Muscle of leg (tissue), 11 donors: Measurements from ENCODE around the gene PXYLP1. TPM values are rescaled to one million over a fixed set of nuclear protein-coding genes. Genes with fewer than 3 reads are reported as not detected.
A peak's percentile ranks its signal among the peaks of the same experiment; 100 is the strongest.

Source experiments
- DNase-seq: peaks from one replicate; pipeline ENCODE4 v3.0.0; 2013
- H3K27ac ChIP-seq: one replicate; pipeline ENCODE4 v1.5.1; 2013; ENCODE audit warnings: mild to moderate bottlenecking, low read length, control low read depth
- H3K27me3 ChIP-seq: one replicate; pipeline ENCODE4 v1.6.1; 2013; ENCODE audit warnings: low read length; ENCODE audit not compliant: control insufficient read depth, insufficient read depth
- H3K36me3 ChIP-seq: one replicate; pipeline ENCODE4 v1.6.1; 2013; ENCODE audit warnings: low read length; ENCODE audit not compliant: control insufficient read depth, insufficient read depth
- H3K4me1 ChIP-seq: one replicate; pipeline ENCODE4 v1.6.1; 2013; ENCODE audit warnings: low read length; ENCODE audit not compliant: control insufficient read depth, insufficient read depth
- H3K4me3 ChIP-seq: one replicate; pipeline ENCODE4 v1.5.1; 2013; ENCODE audit warnings: low read length, control low read depth
- H3K9me3 ChIP-seq: replicated peaks from 2 replicates; pipeline ENCODE4 v1.6.1; 2013; ENCODE audit warnings: low read depth, low read length; ENCODE audit not compliant: control insufficient read depth
- WGBS: methylation state at CpG from one replicate; pipeline ENCODE4 v1.1.5; 2013; ENCODE audit warnings: missing lambda C conversion rate; ENCODE audit not compliant: insufficient coverage; 5-methylcytosine and 5-hydroxymethylcytosine counted together
- polyA plus RNA-seq, 8 donors: library from polyadenylated mRNA; unstranded; fragments of 120-200 nt; gene quantifications; one replicate each; pipeline versions ENCODE4 v1.2.1 to v1.2.3, GENCODE V29; 2013; ENCODE audit warnings: inconsistent platforms in 1 of 8, low replicate concordance in 1 of 8; ENCODE audit not compliant: insufficient read length in 8 of 8, insufficient read depth in 1 of 8
- total RNA-seq: library from RNA; stranded (reverse); fragments of 120-200 nt; gene quantifications from one replicate; pipeline ENCODE4 v1.2.4, GENCODE V29; 2013

Gene PXYLP1
- total and polyA plus RNA-seq, 9 donors: 12.8 to 21.8 (median 18.3) TPM

DNA sequence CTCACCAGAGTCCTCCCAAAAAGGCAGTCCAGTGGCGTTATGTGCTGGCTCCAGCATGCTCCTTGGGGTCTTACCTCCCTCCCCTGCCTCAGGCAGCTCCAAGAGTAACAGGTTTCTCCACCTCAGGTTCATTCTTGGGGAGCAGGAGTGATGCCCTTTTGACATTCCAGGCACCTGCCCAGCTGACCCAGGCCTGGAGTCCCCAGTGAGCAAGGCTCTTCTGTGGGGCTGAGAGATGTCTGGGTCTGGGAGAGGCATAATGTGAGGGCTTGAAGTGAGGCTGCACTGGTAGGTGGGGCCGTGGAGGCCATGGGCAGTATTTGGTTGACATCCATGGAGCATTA is 15.3 kb downstream of the PXYLP1 start:
- H3K27me3 ChIP-seq: no peaks in the 10 kb centered on the region
- H3K4me3 ChIP-seq: no peak overlapping the region
- no peaks in the 10 kb centered on the region for H3K9me3 ChIP-seq
- no peak overlapping the region for H3K27ac ChIP-seq
- H3K36me3 ChIP-seq: no peaks in the 10 kb centered on the region
- no peak for DNase-seq
- peaks cover 11% of the 10 kb centered on the region for H3K4me1 ChIP-seq
- 100% methylated on average over 1 of the region's 2 CpGs for WGBS

DNA sequence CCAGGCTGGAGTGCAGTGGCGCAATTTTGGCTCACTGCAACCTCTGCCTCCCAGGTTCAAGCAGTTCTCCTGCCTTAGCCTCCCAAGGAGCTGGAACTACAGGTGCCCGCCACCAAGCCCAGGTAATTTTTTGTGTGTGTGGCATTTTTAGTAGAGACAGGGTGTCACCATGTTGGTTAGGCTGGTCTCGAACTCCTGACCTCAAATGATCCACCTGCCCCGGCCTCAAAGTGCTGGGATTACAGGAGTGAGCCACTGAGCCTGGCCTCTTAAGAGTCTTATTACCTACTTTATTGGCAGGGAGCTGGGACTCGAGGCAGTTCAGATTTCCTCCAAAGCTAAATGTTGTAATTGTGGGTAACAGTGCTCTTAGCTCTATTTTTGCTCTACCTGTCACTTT is 16.4 kb downstream of the PXYLP1 start:
- H3K4me3 ChIP-seq: no peak overlapping the region
- H3K27ac ChIP-seq: no peak overlapping the region
- WGBS: 100% methylated on average over 1 of the region's 5 CpGs
- no peak for DNase-seq
- no peaks in the 10 kb centered on the region for H3K36me3 ChIP-seq
- no peaks in the 10 kb centered on the region for H3K27me3 ChIP-seq
- peaks cover 6% of the 10 kb centered on the region for H3K4me1 ChIP-seq
- no peaks in the 10 kb centered on the region for H3K9me3 ChIP-seq

DNA sequence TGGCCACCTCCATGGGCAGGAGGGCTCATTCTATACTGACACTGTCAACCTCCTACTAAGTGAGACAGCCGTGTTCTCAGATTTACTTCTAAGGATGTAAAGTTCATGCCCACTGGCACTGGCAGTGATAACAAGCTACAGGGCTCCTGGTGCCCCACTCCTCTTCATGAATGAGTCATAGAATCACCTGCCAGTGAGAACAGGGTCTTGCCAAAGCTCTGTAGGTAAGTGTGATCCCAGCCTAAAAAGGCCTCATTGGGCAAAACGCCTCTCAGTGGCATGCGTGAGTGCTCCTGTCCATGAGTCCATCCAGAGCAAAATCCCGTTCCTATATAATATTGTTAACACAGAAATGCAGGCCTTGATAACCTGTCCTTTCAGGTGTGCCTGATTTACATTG is 17.4 kb downstream of the PXYLP1 start:
- no peak for DNase-seq
- 90% methylated on average over 4 of the region's 4 CpGs for WGBS
- H3K9me3 ChIP-seq: no peaks in the 10 kb centered on the region
- H3K4me3 ChIP-seq: no peak overlapping the region
- no peak overlapping the region for H3K27ac ChIP-seq
- H3K27me3 ChIP-seq: no peaks in the 10 kb centered on the region
- H3K4me1 ChIP-seq: peaks cover 4% of the 10 kb centered on the region
- no peaks in the 10 kb centered on the region for H3K36me3 ChIP-seq

DNA sequence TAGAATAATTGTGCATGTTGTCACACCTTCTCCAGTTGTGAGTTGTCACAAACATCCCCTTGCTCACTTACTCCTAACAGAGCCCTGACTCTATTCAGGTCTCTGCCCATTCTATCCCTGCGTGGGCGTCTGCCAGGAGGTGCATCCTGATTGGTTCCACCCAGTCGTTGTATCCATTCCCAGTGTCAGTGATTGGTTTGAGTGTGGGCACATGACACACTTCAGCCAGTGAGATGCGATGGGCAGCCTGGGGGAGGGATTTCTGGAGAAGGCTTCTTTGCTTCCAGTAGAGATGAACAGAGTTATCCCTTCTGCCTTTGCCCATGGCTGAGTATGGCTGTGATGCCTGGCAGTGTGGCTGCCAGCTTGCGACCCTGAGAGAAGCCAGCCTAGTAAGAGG is 18.7 kb downstream of the PXYLP1 start:
- WGBS: 100% methylated on average over 3 of the region's 5 CpGs
- Histone ChIP-seq H3K36me3 (no peaks in the 10 kb centered on the region), H3K4me1 (peaks cover 6% of the 10 kb centered on the region), H3K27me3 (no peaks in the 10 kb centered on the region), H3K9me3 (no peaks in the 10 kb centered on the region), H3K4me3 (no peak overlapping the region), H3K27ac (no peak overlapping the region)
- DNase-seq: no peak

DNA sequence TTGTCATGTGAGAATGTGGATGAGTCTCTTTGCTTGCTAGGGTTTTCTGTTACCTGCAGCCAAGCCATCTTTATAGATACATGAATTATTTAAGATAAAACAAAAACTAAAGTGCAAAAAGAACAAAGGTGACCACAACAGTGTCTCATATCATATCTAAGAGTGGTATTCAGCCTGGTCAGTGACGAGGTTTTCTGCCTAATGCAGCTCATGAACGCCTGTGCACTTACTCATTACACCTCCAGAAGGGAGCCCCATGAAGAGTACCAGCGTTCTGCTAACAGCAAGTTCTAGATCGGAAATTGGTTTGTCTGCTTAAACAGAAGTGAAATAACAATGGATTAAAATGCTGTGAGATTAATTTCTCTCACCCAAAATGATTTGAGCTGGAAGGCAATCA is 19.2 kb downstream of the PXYLP1 start:
- no peak for DNase-seq
- H3K27ac ChIP-seq: no peak overlapping the region
- H3K9me3 ChIP-seq: no peaks in the 10 kb centered on the region
- peaks cover 11% of the 10 kb centered on the region for H3K4me1 ChIP-seq
- H3K27me3 ChIP-seq: no peaks in the 10 kb centered on the region
- H3K4me3 ChIP-seq: no peak overlapping the region
- H3K36me3 ChIP-seq: no peaks in the 10 kb centered on the region
- no CpG with 5 or more reads among the region's 4 CpGs for WGBS

DNA sequence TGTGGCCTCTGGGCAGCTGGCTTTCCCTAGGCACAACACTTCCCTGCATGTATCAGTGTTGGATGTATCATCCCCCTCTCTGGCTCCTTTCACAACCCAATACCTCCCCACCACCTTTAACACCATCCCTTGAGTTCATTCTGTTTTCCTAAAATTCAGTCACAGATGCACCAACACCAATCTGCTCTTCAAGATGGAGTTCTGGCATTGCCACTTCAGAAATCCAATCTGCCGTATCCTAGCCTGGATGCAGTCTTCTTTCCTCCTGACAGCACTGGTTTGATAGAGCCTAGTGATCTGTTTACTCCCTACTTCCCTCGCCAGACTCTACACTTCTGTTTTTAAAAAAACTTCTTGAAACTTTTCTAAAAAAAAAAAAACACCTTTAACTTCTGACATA is 21.7 kb downstream of the PXYLP1 start:
- H3K9me3 ChIP-seq: no peaks in the 10 kb centered on the region
- H3K27me3 ChIP-seq: no peaks in the 10 kb centered on the region
- H3K4me3 ChIP-seq: no peak overlapping the region
- H3K4me1 ChIP-seq: peaks cover 19% of the 10 kb centered on the region
- no peak overlapping the region for H3K27ac ChIP-seq
- H3K36me3 ChIP-seq: no peaks in the 10 kb centered on the region
- 67% methylated on average over 1 of the region's 2 CpGs for WGBS
- no peak for DNase-seq

DNA sequence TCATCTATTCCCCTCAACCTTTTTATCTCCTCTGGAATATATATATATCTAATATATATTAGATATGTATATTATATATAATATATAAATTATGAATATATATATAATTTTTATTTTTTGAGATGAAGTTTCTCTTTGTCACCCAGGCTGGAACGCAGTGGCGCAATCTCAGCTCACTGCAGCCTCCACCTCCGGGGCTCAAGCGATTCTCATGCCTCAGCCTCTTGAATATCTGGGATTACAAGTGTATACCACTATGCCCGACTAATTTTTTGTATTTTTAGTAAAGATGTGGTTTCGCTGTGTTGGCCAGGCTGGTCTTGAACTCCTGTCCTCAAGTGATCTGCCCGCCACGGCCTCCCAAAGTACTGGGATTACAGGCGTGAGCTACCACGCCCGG is 22.2 kb downstream of the PXYLP1 start:
- Histone ChIP-seq H3K9me3 (no peaks in the 10 kb centered on the region), H3K4me1 (peaks cover 19% of the 10 kb centered on the region)
- 96% methylated on average over 8 of the region's 11 CpGs for WGBS

DNA sequence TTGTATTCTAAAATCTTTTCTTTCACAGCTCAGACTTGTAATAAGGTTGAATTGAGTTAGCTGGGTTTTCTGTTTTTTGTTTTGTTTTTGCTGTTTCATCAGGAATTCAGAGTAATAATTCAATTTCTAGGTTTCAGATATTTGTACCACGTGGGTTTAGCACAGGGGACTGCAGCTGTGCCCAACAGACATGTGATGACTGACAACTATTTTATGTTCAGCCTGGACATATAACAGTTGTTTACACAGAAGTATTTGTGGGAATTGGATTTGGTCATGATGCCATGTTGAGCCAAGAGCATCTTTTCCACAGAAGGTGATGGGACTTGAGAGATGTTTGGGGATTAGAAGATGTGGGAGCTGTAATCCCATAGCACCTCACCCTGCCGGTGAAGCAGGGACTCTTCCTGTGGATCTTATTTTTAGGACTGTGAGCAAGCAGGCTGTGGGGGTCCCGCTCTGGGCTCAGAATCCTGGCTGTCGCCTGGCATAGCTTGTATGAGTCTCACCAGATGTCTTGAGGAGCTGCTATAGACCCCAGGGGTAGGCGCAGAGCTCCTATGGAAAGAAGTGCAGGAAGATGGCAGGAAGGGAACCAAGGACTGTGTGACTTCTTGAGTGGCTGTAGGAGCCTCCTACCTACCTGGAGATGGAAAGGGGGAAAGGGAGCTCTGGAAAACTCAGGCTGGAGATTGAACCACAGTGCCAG is 23.7 kb downstream of the PXYLP1 start:
- Histone ChIP-seq H3K27ac (peak overlapping the region; percentile 84), H3K4me1 (peaks cover 19% of the 10 kb centered on the region), H3K27me3 (no peaks in the 10 kb centered on the region), H3K9me3 (no peaks in the 10 kb centered on the region), H3K36me3 (peaks cover 2% of the 10 kb centered on the region), H3K4me3 (no peak overlapping the region)
- peak; percentile 67 for DNase-seq
- WGBS: 78% methylated on average over 2 of the region's 5 CpGs

More for the DNA sequence above, 22.2 kb downstream of the PXYLP1 start:
- H3K27me3 ChIP-seq: no peaks in the 10 kb centered on the region
- H3K4me3 ChIP-seq: no peak overlapping the region
- no peak for DNase-seq
- no peak overlapping the region for H3K27ac ChIP-seq
- no peaks in the 10 kb centered on the region for H3K36me3 ChIP-seq

DNA sequence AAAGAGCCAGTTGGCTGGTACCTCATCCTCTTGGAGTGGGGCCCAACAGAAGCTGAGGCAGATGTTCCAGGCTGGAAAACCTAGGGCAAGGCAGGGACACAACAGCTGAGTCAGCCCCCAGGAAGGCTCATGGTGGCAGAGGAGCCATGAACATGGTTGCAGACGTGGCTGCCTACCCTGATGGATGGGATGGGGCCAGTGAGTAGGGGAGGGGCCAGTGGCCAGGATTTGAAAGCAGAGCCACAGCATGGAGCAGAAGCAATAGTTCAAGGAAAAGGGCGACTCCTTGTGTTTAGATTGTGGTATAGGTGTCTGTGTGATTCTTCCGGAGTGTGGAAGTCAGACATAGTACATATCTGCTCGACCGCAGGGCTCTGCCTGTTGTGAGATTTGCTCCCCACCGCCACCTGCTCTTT is 24.2 kb downstream of the PXYLP1 start:
- Histone ChIP-seq H3K4me3 (no peak overlapping the region), H3K27me3 (no peaks in the 10 kb centered on the region), H3K27ac (peak overlapping the region; percentile 84), H3K36me3 (peaks cover 7% of the 10 kb centered on the region), H3K9me3 (no peaks in the 10 kb centered on the region), H3K4me1 (peaks cover 19% of the 10 kb centered on the region)
- WGBS: 82% methylated on average over 2 of the region's 6 CpGs
- peak; percentile 69 for DNase-seq

DNA sequence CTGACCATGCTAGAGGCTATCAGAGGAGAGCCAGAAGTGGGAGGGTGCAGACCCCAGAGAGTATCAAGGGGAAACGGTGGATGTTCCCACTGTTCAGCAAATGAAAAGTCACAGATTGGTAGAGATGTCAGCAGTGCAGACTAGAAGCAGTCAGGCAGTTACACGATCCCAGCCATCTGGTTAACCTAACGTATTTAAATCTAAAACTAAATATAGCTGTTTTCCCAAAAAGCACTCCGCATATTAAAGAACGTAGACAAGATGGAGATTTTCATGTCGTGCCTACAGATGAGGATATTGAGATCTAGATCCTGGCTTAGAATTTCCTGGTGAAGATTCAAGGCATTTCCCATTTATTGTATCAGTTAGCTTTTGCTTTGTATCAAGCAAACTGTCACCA is 25.2 kb downstream of the PXYLP1 start:
- Histone ChIP-seq H3K4me1 (peaks cover 21% of the 10 kb centered on the region), H3K27me3 (no peaks in the 10 kb centered on the region), H3K9me3 (no peaks in the 10 kb centered on the region), H3K27ac (no peak overlapping the region), H3K36me3 (peaks cover 10% of the 10 kb centered on the region), H3K4me3 (no peak overlapping the region)
- DNase-seq: no peak
- 50% methylated on average over 2 of the region's 6 CpGs for WGBS

DNA sequence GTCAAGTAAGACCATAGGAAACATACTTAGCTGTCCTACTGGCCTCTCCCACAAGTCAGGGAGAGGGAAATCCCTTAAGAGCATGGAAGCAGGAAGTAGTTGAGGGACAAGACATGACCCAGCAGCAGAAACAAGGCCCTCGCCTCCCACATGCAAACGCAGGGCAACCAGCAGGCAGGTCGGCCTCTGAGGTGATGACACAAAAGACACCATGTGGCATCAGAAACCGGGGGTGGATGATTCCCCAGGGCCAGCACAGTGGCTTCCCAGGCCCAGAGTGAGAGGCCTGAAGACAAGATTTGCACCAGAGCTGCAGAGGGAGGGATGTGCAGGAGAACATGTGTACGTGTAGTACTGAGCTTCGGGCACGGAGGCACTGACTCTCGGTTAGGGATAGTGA is 26.3 kb downstream of the PXYLP1 start:
- Histone ChIP-seq H3K4me3 (no peak overlapping the region), H3K4me1 (peaks cover 18% of the 10 kb centered on the region), H3K27ac (no peak overlapping the region), H3K9me3 (no peaks in the 10 kb centered on the region), H3K36me3 (peaks cover 12% of the 10 kb centered on the region), H3K27me3 (no peaks in the 10 kb centered on the region)
- WGBS: 78% methylated on average over 6 of the region's 8 CpGs
- no peak for DNase-seq
